ENCODE measurements around the gene FAM72D. TPM values are rescaled to one million over a fixed set of nuclear protein-coding genes. Genes with fewer than 3 reads are reported as not detected.
"Not testable (repeated sequence)": the region's sequence is repeated elsewhere in the genome, so short reads cannot be mapped to it uniquely, and the experiment has no call there.

Gene FAM72D
- total RNA-seq, 1 donor from 2014 or later: 1.00 TPM

DNA sequence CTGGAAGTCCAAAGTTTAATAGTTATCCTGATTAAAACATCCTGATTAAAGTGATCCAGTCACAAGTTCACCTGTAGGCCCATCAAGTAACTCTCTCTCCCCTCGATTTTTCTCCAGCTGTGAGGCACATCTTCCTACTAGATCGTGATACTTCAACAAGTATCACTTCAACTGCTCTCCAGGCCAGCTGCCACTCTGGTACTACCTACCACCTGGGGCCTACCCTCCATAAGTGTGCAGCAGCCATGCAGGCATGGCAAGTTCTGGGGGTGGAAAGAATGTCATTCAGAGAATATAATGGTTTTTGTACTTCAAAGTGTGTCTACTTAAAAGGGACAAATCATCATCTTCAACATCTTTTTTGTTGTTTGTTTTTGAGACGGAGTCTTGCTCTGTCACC is 15.6 kb upstream of the FAM72D start:
- not testable (repeated sequence) for H2AFZ ChIP-seq (ENCODE audit: low read depth, low read length); H3K4me3 Mint-ChIP-seq (ENCODE audit: unreplicated experiment); H3K4me2 ChIP-seq (ENCODE audit: low read length); H3K9ac ChIP-seq (ENCODE audit: low read length); DNase-seq (ENCODE audit: low read depth); H3K27me3 Mint-ChIP-seq (ENCODE audit: low read depth, unreplicated experiment); H3K4me3 ChIP-seq (ENCODE audit: insufficient read depth, low read depth, low read length); H3K36me3 Mint-ChIP-seq (ENCODE audit: low read depth, unreplicated experiment); H3K4me1 ChIP-seq (ENCODE audit: insufficient read depth, low read length); H3K36me3 ChIP-seq (ENCODE audit: insufficient read depth, low read length); H4K20me1 ChIP-seq (ENCODE audit: insufficient read depth, low read length); H3K79me2 ChIP-seq (ENCODE audit: insufficient read depth, low read length); H3K4me1 Mint-ChIP-seq (ENCODE audit: low read depth, unreplicated experiment); H3K27ac ChIP-seq (ENCODE audit: low read depth, low read length); H3K9me3 ChIP-seq (ENCODE audit: insufficient read depth, low read depth, low read length); FAIRE-seq; H3K27me3 ChIP-seq (ENCODE audit: insufficient read depth, low read length); H3K27ac Mint-ChIP-seq (ENCODE audit: unreplicated experiment); H3K9me3 Mint-ChIP-seq (ENCODE audit: unreplicated experiment)

DNA sequence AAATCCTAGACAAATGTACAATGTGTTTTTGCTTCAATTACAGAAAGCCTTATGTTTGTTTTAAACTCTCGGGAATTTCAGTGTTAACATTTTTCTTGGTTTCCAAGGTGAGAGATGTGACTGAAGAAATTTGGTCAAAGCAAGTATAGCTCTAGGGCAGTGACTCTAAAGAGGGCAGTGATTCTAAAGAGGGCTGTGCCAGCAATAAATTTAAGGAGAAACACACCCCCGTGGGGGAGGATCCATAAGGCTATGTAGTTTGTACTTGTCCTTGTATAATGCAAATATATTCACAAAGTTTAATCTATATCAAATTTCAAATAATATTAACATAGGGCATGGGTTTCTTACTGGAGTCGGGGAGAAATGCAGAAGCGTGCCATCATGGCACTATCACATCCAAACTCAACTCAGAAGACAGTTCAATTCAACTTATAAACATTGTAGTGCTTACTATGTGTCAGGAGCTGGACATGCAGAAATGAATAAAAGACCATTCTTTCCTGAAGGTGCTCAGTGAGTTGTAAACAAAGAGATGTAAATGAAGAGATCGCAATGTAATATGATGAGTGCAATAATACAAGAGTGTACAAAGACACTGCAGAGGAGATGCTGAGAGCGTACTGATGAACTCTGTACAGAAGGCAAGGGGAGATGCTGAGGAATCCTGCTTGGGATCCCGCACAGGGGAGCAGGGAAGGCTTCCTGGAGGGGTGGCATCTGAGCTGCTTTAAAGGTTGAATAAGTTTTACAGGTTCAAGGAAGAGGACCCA is 13.1 kb upstream of the FAM72D start:
- not testable (repeated sequence) for H4K20me1 ChIP-seq (ENCODE audit: insufficient read depth, low read length); H3K36me3 Mint-ChIP-seq (ENCODE audit: low read depth, unreplicated experiment); DNase-seq (ENCODE audit: low read depth); H3K4me2 ChIP-seq (ENCODE audit: low read length); H3K79me2 ChIP-seq (ENCODE audit: insufficient read depth, low read length); H3K36me3 ChIP-seq (ENCODE audit: insufficient read depth, low read length); H3K4me1 Mint-ChIP-seq (ENCODE audit: low read depth, unreplicated experiment); H2AFZ ChIP-seq (ENCODE audit: low read depth, low read length); FAIRE-seq; H3K4me3 ChIP-seq (ENCODE audit: insufficient read depth, low read depth, low read length); H3K4me3 Mint-ChIP-seq (ENCODE audit: unreplicated experiment); H3K27ac ChIP-seq (ENCODE audit: low read depth, low read length); H3K9me3 ChIP-seq (ENCODE audit: insufficient read depth, low read depth, low read length); H3K27me3 ChIP-seq (ENCODE audit: insufficient read depth, low read length); H3K27ac Mint-ChIP-seq (ENCODE audit: unreplicated experiment); H3K9me3 Mint-ChIP-seq (ENCODE audit: unreplicated experiment); H3K4me1 ChIP-seq (ENCODE audit: insufficient read depth, low read length); H3K27me3 Mint-ChIP-seq (ENCODE audit: low read depth, unreplicated experiment); H3K9ac ChIP-seq (ENCODE audit: low read length)

DNA sequence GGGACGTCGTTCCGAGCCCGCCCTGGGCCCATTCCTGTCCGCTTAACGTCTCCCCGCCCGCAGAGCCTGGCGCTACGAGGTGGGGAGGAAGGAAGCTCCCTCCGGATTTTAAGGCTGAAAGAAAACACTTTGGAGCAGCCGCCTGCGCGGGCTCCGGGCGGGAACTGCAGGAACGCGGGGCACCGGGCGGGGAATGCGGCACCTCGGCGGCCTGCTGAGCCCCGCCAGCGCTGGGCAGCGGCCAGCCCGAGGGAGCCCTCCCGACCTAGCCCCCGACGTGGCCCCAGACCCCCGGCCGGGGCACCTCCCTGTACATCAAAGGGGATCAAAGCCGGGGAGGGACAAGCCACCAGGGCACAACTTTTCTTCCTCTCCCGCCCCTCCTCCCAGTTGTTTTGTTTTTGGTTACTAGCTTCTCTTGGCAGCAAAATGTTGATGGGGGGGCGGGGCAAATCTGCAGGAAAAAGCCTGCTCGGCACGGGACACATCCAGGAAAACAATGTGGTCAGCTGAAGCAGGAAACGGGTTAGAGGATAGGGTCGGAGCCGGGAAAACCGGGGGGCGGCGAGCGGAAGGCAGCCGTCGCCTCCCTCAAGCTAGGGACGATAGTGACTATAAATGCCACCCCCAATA is 2.1 kb upstream of the FAM72D start:
- Histone ChIP-seq H3K9ac (ENCODE audit: low read length) (peak overlapping the region; percentile 50), H3K4me2 (ENCODE audit: low read length) (peak overlapping the region; percentile 65), H3K4me3 (ENCODE audit: insufficient read depth, low read depth, low read length) (peak overlapping the region; percentile 28)
- H3K9me3 ChIP-seq (ENCODE audit: insufficient read depth, low read depth, low read length); H3K36me3 ChIP-seq (ENCODE audit: insufficient read depth, low read length); H4K20me1 ChIP-seq (ENCODE audit: insufficient read depth, low read length); H3K4me1 ChIP-seq (ENCODE audit: insufficient read depth, low read length); H3K27me3 ChIP-seq (ENCODE audit: insufficient read depth, low read length); H3K27me3 Mint-ChIP-seq (ENCODE audit: low read depth, unreplicated experiment); H2AFZ ChIP-seq (ENCODE audit: low read depth, low read length); H3K9me3 Mint-ChIP-seq (ENCODE audit: unreplicated experiment); FAIRE-seq; H3K4me1 Mint-ChIP-seq (ENCODE audit: low read depth, unreplicated experiment); H3K36me3 Mint-ChIP-seq (ENCODE audit: low read depth, unreplicated experiment); H3K27ac ChIP-seq (ENCODE audit: low read depth, low read length); H3K79me2 ChIP-seq (ENCODE audit: insufficient read depth, low read length); DNase-seq (ENCODE audit: low read depth): not testable (repeated sequence)
- peak overlapping the region; percentile 95 for H3K4me3 Mint-ChIP-seq (ENCODE audit: unreplicated experiment)
- H3K27ac Mint-ChIP-seq (ENCODE audit: unreplicated experiment): peak overlapping the region; percentile 87

DNA sequence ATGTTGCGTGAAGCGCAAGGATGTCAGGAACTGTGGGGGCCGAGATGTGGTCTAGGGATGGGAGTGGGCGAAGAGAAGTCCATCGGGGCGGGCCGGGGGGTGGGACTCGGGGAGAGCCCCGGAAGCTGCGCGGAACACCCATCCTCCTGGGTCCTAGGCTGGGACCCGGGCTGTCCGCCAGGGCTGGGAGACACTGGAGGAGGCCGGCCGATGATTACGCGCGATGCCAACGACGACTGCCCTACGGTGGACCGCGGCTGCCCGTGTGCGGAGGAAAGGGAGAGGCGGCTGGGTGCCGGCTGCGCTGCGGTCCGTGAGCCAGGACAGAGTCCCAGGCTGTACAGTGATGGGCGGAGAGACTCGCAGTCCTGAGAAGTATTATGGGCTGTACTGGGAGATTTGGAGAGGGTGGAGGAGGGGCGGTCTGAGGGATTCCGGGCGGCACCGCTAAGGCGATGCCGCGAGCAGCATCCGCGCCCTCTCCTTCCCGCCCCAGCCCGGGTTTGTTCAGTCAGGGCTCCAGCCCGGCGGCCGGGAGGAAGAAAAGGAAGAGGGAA is 1.0 kb upstream of the FAM72D start:
- not testable (repeated sequence) for DNase-seq (ENCODE audit: low read depth); H3K4me3 Mint-ChIP-seq (ENCODE audit: unreplicated experiment); H3K79me2 ChIP-seq (ENCODE audit: insufficient read depth, low read length); H4K20me1 ChIP-seq (ENCODE audit: insufficient read depth, low read length); H2AFZ ChIP-seq (ENCODE audit: low read depth, low read length); H3K27me3 ChIP-seq (ENCODE audit: insufficient read depth, low read length); H3K4me1 ChIP-seq (ENCODE audit: insufficient read depth, low read length); H3K36me3 ChIP-seq (ENCODE audit: insufficient read depth, low read length); FAIRE-seq; H3K36me3 Mint-ChIP-seq (ENCODE audit: low read depth, unreplicated experiment); H3K4me1 Mint-ChIP-seq (ENCODE audit: low read depth, unreplicated experiment); H3K27ac Mint-ChIP-seq (ENCODE audit: unreplicated experiment); H3K27ac ChIP-seq (ENCODE audit: low read depth, low read length); H3K4me3 ChIP-seq (ENCODE audit: insufficient read depth, low read depth, low read length); H3K9me3 ChIP-seq (ENCODE audit: insufficient read depth, low read depth, low read length); H3K9ac ChIP-seq (ENCODE audit: low read length); H3K9me3 Mint-ChIP-seq (ENCODE audit: unreplicated experiment); H3K27me3 Mint-ChIP-seq (ENCODE audit: low read depth, unreplicated experiment)
- peak overlapping the region; percentile 41 for H3K4me2 ChIP-seq (ENCODE audit: low read length)

DNA sequence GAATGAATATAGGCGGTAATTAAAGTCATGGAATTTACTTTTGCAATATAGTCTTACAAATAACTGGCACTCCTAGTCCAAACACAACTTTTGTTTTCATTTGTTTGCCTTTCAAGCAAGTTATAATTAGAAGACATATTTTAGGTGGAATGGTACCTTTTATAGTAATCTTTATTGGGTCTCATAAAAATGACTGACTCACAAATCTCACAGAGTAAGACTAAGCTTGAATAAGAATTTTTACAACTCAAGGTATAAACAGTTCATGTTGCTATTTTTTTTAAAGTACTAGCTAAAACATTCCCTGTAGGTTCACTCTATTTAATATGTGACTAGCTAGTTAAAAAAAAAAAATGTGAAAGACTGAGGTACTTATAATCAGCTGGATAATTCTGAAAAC is 6.0 kb downstream of the FAM72D start:
- not testable (repeated sequence) for H3K4me2 ChIP-seq (ENCODE audit: low read length); H3K4me3 ChIP-seq (ENCODE audit: insufficient read depth, low read depth, low read length); H3K27me3 ChIP-seq (ENCODE audit: insufficient read depth, low read length); H3K9me3 ChIP-seq (ENCODE audit: insufficient read depth, low read depth, low read length); H3K4me3 Mint-ChIP-seq (ENCODE audit: unreplicated experiment); H3K36me3 Mint-ChIP-seq (ENCODE audit: low read depth, unreplicated experiment); H3K4me1 Mint-ChIP-seq (ENCODE audit: low read depth, unreplicated experiment); FAIRE-seq; H4K20me1 ChIP-seq (ENCODE audit: insufficient read depth, low read length); H3K79me2 ChIP-seq (ENCODE audit: insufficient read depth, low read length); H2AFZ ChIP-seq (ENCODE audit: low read depth, low read length); H3K27ac Mint-ChIP-seq (ENCODE audit: unreplicated experiment); H3K27ac ChIP-seq (ENCODE audit: low read depth, low read length); H3K4me1 ChIP-seq (ENCODE audit: insufficient read depth, low read length); DNase-seq (ENCODE audit: low read depth); H3K9ac ChIP-seq (ENCODE audit: low read length); H3K9me3 Mint-ChIP-seq (ENCODE audit: unreplicated experiment); H3K27me3 Mint-ChIP-seq (ENCODE audit: low read depth, unreplicated experiment); H3K36me3 ChIP-seq (ENCODE audit: insufficient read depth, low read length)

DNA sequence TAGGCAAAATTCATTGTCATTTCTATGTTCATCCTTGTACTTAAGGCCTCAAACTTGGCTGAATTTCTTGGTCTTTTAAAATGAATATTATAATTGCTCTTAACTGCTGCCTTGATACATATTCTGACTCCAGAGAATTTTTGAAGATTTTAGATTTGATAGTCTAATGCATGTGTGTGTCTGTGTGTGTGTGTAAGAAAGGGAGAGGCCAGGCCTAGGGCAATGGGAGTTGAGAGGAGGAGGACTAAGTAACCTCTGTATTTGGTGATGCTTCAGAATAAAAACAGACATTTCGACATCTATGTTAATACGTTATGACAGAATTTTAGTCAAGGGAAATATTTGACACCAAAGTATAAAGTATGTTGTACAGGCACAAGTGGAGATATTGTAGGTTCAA is 7.5 kb downstream of the FAM72D start:
- DNase-seq (ENCODE audit: low read depth); H3K36me3 Mint-ChIP-seq (ENCODE audit: low read depth, unreplicated experiment); H4K20me1 ChIP-seq (ENCODE audit: insufficient read depth, low read length); H3K9me3 ChIP-seq (ENCODE audit: insufficient read depth, low read depth, low read length); FAIRE-seq; H3K4me3 ChIP-seq (ENCODE audit: insufficient read depth, low read depth, low read length); H3K27me3 Mint-ChIP-seq (ENCODE audit: low read depth, unreplicated experiment); H2AFZ ChIP-seq (ENCODE audit: low read depth, low read length); H3K36me3 ChIP-seq (ENCODE audit: insufficient read depth, low read length); H3K27ac Mint-ChIP-seq (ENCODE audit: unreplicated experiment); H3K4me1 Mint-ChIP-seq (ENCODE audit: low read depth, unreplicated experiment); H3K4me3 Mint-ChIP-seq (ENCODE audit: unreplicated experiment); H3K4me2 ChIP-seq (ENCODE audit: low read length); H3K27ac ChIP-seq (ENCODE audit: low read depth, low read length); H3K79me2 ChIP-seq (ENCODE audit: insufficient read depth, low read length); H3K9ac ChIP-seq (ENCODE audit: low read length); H3K9me3 Mint-ChIP-seq (ENCODE audit: unreplicated experiment); H3K27me3 ChIP-seq (ENCODE audit: insufficient read depth, low read length); H3K4me1 ChIP-seq (ENCODE audit: insufficient read depth, low read length): not testable (repeated sequence)

All from astrocyte (in vitro differentiated cells and primary cell).